GM04504 (cell line): ENCODE measurements around the gene ARHGAP11A.

ENCODE experiments used
- DNase-seq: peaks from one replicate; pipeline ENCODE4 v3.0.0-alpha.2; 2012; ENCODE audit warnings: low read depth

The ARHGAP11A gene

DNA sequence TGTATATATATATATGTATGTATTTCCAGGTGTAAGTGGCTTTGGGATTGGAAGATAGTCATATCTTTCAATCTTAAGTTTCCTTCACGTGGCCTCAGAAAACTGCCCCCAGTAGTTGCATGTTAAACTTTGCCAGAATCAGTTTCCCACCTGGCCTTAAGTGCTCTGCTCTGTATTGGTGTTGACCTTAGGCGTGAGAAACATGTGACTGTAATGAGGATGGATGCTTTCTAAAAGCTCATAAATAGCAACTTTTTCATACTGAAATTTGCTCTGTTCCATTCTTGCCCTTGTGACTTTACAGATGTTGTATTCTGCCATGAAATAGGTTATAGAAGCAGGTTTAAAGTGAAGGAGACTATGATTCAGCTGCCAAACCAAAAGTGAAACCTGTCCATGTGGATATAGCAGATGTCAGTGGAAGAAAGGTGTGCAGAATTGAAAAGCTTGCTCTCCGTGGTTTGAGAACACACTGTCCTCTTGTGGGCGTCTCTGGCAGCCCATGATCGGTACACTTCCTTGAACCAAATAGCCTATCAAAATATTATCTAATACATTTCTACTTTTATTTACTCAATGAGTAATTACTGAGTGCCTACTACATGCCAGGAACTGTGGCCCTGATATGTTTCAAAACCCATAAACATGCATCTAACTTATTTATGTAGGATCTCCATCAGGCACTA lies 42.0 kb downstream of the ARHGAP11A start:
- no peak for DNase-seq

DNA sequence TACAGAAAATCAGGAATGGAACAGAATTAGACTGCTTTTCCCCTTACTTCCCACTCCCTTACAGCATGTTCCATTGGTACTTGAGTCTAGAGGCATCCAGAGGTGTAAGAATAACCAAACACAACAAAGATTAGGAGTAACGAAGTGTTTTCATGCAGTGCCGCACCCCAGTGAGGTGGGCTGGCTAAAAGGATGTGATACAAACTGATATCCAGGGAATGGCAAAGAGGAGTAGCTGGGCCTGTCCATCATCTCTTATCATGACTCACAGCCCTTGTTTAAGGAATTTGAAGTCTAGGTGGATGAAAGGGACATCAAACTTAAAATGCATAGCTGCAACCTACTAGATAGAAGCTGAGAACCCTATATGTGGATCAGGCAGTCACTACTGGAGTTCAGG lies 42.6 kb downstream of the ARHGAP11A start:
- no peak for DNase-seq

DNA sequence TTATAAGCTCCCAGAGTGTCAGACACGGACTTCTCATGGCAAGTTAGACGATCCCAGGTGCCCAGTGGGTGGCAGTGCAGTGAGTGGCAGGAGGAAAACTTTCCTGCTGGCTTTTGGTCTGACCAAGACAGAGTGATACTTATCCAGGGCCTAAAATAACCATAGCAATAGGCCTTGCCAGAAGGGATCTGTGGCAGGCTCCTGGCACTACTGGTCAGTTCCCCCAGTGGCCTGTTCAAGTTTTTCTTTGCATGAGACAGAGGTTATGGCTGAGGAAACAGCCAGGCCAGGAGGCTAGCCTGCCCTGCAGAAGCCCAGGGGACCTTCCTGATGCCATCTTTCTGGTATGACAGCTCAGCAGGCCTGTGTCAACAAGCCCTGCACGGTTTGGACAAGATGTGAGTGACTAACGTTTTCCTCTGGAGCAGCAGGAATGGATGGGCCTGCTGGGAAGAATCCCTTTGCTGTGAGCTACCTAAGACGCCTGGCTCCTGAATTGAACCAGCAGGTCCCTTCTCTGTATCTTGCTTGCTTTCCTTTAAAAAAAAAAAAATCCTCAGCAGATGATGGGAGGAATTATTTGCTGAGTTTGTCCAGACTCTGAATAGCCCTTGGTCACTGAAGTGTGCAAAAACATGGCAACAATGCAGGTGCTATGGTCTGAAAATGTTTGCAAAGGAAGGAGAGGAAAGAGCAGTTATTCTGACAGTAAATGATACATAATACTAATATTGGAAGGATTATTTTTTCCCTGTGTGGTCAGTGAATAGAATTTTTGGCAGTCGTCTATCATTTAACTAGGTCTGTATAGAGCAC lies 44.2 kb downstream of the ARHGAP11A start:
- DNase-seq, result peak; percentile 70

- DNase-seq, result no peak
Observed at GRCh38 chr15:32663671-32664070, 48.4 kb downstream of the ARHGAP11A start.

GRCh38 chr15:32664796-32665195 lies 49.5 kb downstream of the ARHGAP11A start:
- no peak for DNase-seq

- DNase-seq, result no peak
Observed at GRCh38 chr15:32667321-32667720, 52.0 kb downstream of the ARHGAP11A start.

DNA sequence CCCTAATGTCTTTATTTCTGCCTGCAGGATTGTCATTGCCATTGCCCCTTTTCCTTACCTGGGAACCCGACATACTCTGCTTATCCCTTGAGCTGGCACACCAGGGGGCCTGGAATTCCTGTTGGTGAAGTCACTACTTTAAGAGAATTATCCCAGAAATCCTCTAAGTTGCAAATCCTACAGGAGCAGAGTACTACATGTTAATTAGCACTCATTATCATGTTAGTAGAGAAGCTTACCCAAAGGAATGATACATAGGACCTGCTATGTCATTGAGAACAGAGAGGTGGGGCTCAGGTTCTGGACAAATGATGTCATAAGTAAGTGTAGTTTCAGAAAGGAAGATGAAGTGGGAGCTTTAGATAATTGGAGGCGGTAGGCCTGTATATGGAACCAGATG lies 53.6 kb downstream of the ARHGAP11A start:
- DNase-seq, result no peak

DNA sequence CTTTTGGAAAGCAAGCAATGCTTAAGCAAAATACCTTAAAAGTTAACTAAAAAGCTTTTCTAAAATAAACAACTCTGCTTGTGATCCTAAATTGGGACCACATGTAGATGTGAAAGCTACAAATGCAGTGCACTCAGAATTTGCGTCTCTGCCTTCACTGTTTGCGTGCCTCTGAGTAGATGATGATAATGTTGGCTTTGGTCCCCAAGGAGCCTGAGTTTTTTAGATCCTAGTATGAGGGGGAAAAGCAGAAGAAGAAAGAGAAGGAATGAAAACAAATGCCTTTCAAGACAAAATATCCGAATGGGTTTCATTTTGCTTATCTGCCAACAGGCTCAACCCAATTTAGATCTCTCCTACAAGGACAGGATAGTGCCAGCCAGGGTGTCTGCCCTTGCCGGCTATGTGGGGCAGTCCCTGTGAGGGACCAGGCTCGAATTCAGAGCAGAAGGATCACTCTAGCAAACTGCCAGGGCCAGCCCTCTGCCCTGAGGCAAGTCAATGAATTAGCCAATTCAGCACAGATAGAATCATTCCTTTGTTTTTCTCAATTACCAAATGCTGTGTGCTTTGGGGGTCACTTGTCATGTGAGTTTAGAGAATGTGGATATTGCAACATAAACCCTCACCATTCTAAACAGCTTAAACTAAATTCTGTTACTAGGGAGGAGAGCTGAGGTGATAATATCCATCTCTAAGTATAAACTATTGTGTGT lies 54.8 kb downstream of the ARHGAP11A start:
- DNase-seq, result peak; percentile 89

GRCh38 chr15:32670623-32671022 lies 55.3 kb downstream of the ARHGAP11A start:
- no peak for DNase-seq

DNA sequence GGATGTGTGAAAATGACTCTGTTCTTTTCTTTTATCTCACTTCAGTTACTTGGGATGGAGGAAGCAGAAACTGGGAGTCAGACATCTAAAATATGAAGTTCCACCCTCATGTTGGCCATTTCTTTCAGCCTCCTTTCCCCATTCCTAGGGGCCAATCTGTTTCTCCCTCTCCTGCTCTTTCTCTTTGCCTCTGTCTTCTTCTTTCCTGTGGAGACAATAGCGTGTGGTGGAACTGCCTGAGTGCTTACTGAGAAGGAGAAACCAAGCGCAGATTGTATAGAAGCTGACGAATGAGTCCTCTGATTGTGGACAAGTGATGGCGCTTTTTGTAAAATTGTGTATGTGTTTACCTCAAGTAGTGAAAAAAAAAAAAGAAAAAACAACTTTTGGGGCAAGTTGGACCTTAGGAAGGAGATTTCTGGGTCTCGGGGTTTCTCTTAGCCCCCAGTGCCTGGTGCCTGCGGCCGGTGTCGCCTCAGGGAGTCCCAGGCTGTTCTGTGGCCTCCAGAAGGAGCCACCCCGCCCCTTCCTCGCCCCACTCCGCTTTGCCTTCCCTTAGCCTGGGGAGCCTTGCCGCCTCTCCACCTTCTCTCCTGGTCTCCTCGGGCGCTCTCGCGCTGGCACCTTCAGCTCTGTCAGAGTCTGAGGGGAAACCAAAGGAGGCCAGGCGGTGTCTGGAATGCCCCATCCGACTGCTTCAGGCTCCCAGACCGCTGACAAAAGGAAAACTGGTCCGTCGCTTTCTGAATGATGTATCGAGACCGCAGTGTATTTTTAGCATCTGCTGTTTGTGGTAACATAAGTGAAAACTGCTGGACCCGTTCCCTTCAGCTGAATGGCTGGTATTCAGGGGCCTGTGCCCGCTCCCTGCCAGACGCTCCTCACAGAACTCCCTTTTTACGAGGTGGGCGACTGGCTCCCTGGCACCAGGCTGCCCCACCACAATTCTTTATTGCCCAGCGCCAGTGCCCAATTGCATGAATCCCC lies 56.3 kb downstream of the ARHGAP11A start:
- DNase-seq, result peak; percentile 80

DNA sequence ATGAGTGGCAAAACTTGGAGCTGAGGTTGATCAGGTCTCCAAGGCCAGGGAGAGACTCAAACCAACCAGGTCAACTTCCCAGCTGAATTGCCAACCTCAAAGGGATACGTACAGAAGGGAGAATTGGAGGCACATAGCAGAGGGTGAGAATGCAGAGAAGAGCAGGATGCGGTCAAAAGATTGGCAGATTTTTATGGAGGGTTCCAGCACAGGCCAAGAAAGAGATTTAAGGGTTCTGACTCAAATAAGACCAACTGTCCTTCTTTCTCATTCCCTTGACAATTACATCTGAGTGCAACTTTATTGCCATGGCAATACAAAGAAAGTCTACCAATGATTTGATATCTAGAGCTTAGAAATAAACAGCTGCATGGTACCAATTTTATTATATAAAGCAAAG lies 59.4 kb downstream of the ARHGAP11A start:
- no peak for DNase-seq

- no peak for DNase-seq
Observed at GRCh38 chr15:32675466-32675865, 60.2 kb downstream of the ARHGAP11A start.

DNA sequence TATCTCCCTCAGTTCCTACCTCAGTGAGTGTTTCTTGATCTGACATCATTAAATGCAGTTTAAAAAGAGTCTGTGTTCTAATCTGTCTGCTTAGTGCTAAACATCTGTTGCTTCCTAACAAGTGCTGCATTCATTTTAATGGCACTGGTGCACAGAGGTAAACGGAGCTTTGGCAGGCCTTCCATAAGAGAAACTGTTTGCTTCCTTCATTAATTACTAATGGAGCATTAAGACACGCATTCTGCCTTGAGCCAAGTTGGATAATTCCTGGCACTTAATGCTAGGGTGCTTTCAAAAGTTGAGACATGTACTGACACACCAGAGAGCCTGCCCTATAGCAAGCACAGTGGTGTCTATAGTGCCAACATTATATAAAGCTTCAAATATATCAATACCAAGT lies 60.9 kb downstream of the ARHGAP11A start:
- DNase-seq, result no peak

DNA sequence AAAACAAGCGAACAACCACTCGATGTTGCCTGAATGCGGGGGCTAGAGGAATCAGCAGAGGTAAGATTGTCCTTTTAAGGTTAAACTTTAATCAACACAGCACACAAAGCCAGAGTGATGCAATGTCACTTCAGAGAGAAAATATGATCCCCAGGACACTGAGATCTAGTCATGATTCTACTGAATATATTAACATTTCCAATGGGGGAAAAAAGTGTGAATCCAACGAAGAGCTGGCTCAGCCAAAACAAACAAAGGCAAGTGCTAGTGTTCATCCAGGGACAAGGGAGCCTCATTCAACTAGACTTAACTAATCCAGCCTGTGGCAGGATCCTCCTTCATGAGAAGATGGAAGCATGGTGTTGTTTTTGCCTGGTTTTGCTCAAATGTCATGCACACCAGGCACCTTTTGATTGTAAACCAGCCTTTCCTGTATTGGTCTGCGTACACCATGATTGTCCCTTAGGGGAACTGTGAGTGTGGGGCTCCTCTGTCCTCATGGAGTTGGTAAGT lies 62.0 kb downstream of the ARHGAP11A start:
- DNase-seq, result no peak

DNA sequence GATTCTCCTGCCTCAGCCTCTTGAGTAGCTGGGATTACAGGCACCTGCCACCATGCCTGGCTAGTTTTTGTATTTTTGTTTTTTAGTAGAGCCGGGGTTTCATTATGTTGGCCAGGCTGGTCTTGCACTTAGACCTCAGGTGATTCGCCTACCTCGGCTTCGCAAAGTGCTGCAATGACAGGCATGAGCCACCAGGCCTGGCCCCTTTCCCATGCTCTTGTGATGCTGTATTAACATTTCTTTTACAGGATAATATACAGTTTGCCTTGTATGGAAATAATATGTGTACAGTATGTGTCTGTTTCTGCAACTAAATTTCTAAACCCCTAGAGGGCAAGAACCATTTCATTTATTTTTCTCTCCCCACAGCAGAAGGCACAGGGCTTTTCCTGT lies 64.0 kb downstream of the ARHGAP11A start:
- no peak for DNase-seq

- DNase-seq, result peak; percentile 93
Observed at GRCh38 chr15:32682569-32682968, 67.3 kb downstream of the ARHGAP11A start.

DNA sequence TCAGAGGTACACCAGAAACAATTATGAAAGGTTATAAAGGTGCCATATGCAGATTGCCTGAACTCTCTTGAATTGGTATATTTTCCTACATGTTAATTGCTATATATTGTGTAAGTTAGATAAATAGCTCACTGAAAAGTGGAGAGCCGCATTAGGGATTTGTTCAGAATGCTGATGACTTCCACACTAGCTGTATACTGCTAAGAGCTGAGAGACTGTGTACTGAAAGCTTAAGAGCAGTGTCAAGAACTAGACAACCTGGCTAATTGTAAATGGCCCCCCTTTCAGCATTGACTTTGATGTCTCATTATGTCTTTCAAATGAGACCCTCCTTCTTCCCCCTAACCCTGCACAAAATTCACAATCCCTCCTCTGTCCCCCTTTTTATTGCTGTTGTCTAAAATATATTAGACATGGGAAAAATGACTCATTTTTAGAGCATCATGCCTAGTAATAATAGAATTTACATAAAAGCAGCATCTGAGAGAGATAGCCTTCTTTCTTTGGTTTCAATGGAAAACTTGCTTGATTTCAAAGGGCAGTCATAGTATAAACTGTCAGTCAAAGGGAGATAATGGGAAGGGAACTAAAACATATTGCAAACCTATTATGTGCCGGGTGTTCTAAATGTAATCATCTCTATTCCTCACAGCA lies 67.8 kb downstream of the ARHGAP11A start:
- no peak for DNase-seq

DNA sequence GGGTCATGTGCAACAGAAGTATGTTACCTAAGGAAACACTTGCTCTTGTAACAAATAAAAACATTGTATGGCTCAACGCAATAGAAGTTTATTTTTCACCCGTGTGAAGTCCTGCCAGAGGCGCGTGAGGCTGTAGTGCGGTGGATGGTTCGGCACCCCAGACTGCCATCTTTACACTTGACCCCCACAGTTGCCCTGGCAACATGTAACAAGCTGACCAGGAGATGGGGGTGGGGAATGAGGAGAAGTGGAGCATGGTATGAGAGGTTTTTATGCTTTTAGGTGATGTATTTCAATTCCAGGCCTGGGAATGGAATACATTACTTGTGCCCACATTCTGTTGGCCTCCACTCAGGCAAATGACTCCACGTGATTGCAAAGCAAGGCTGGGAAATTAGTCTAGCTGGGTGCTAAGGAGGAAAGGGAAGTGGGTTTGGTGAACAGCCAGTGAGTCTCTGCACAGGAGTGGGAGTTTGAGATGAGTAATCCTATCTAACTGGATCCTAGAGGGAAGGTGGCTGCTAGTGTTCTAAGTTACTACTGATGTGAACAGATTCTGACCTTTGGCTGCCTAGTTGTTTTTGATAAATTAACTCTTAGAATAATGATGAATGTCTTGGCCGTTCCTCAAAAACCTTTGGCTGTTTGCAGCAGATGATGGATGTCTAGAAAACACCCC lies 68.7 kb downstream of the ARHGAP11A start:
- peak; percentile 96 for DNase-seq

DNA sequence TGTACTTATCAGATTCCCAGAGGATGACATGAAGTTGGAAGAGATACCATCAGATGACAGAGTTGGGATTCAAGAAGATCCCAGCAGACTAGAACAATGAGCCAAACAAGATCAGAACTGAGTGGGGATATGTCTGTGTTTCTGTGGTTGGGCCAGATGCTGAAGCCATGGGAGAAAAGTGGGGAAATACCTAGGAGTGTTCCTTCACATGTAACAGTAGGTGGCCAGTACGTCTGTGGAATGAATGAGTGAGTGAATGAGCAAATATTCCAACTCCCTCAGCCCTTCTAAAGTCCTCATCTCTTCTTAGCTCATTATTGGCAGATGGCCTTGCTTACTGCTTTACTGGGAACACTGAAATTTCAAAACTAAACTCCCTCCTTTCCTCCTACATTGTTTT lies 70.3 kb downstream of the ARHGAP11A start:
- peak; percentile 68 for DNase-seq

DNA sequence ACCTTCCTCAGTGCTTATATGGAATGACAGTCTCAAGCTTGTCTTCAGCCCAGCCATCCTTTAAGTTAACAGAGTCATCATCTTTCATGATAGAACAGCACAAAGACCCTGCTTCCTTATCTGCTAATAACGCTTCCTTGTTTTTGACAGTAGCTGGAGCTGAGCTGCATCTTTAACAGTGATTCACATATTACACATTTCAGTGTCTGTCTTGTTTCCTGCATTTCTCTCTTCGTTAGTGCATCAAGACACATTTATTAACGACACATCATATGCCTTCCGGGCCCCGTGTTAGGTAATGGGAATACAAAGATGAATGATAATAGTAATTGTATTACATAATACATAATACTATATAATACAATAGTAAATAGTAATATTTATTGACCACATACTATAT lies 72.3 kb downstream of the ARHGAP11A start:
- DNase-seq, result no peak
